Astrocyte (in vitro differentiated cells and primary cell): ENCODE results near the gene SMIM14. TPM values are rescaled to one million over a fixed set of nuclear protein-coding genes. Genes with fewer than 3 reads are reported as not detected.

Experiments used
- DNase-seq: peaks from one replicate; pipeline ENCODE4 v3.0.0-alpha.2; 2010; ENCODE audit warnings: low read depth
- FAIRE-seq: peaks from 2 replicates; lab custom pipeline; 2011; peaks lifted over from hg19 to GRCh38; lab: Jason Lieb, UNC
- H2AFZ ChIP-seq: 2 replicates; pipeline ENCODE4 v1.6.0; 2012; ENCODE audit warnings: low read depth, low read length, inconsistent platforms
- H3K27ac ChIP-seq: 2 replicates; pipeline ENCODE4 v1.5.1; 2011; ENCODE audit warnings: low read depth, low read length, inconsistent platforms
- H3K27me3 ChIP-seq: 2 replicates; pipeline ENCODE4 v1.6.0; 2011; ENCODE audit warnings: low read length, inconsistent platforms; ENCODE audit not compliant: insufficient read depth
- H3K36me3 ChIP-seq: 2 replicates; pipeline ENCODE4 v1.5.1; 2011; ENCODE audit warnings: low read length, inconsistent platforms; ENCODE audit not compliant: insufficient read depth
- H3K4me1 ChIP-seq: 2 replicates; pipeline ENCODE4 v1.5.1; 2011; ENCODE audit warnings: low read length, inconsistent platforms; ENCODE audit not compliant: insufficient read depth
- H3K4me2 ChIP-seq: 2 replicates; pipeline ENCODE4 v1.6.0; 2012; ENCODE audit warnings: low read length, inconsistent platforms
- H3K4me3 ChIP-seq: 2 replicates; pipeline ENCODE4 v1.5.1; 2011; ENCODE audit warnings: low read depth, mild to moderate bottlenecking, low read length, inconsistent platforms; ENCODE audit not compliant: insufficient read depth
- H3K79me2 ChIP-seq: 2 replicates; pipeline ENCODE4 v1.6.0; 2012; ENCODE audit warnings: mild to moderate bottlenecking, low read length, inconsistent platforms; ENCODE audit not compliant: insufficient read depth
- H3K9ac ChIP-seq: 2 replicates; pipeline ENCODE4 v1.6.0; 2012; ENCODE audit warnings: mild to moderate bottlenecking, low read length, inconsistent platforms
- H3K9me3 ChIP-seq: 2 replicates; pipeline ENCODE4 v1.5.1; 2012; ENCODE audit warnings: low read depth, mild to moderate bottlenecking, low read length, inconsistent platforms; ENCODE audit not compliant: insufficient read depth
- H4K20me1 ChIP-seq: 2 replicates; pipeline ENCODE4 v1.6.0; 2012; ENCODE audit warnings: low read length, inconsistent platforms; ENCODE audit not compliant: insufficient read depth
- H3K27ac Mint-ChIP-seq: one replicate; pipeline ENCODE4 v1.8.0; 2021; ENCODE audit warnings: mild to moderate bottlenecking, mixed read lengths; ENCODE audit not compliant: unreplicated experiment
- H3K27me3 Mint-ChIP-seq: one replicate; pipeline ENCODE4 v1.8.0; 2021; ENCODE audit warnings: low read depth, mixed read lengths; ENCODE audit not compliant: unreplicated experiment
- H3K36me3 Mint-ChIP-seq: one replicate; pipeline ENCODE4 v1.8.0; 2021; ENCODE audit warnings: low read depth, mixed read lengths; ENCODE audit not compliant: unreplicated experiment
- H3K4me1 Mint-ChIP-seq: one replicate; pipeline ENCODE4 v1.8.0; 2021; ENCODE audit warnings: low read depth, mixed read lengths; ENCODE audit not compliant: unreplicated experiment
- H3K4me3 Mint-ChIP-seq: one replicate; pipeline ENCODE4 v1.8.0; 2021; ENCODE audit warnings: mild to moderate bottlenecking, moderate library complexity, mixed read lengths; ENCODE audit not compliant: unreplicated experiment
- H3K9me3 Mint-ChIP-seq: one replicate; pipeline ENCODE4 v1.8.0; 2021; ENCODE audit warnings: mild to moderate bottlenecking, mixed read lengths; ENCODE audit not compliant: unreplicated experiment
- EZH2 ChIP-seq: IDR thresholded peaks from 2 replicates; pipeline ENCODE4 v1.6.1; 2012; ENCODE audit warnings: mild to moderate bottlenecking, low read length, inconsistent platforms; ENCODE audit not compliant: insufficient read depth
- total RNA-seq: library from RNA; stranded (reverse); gene quantifications from 2 replicates; pipeline ENCODE4 v1.2.1, GENCODE V29; 2021
- TF ChIP-seq, protein P1 (sequence below): IDR thresholded peaks from 2 replicates; pipeline ENCODE4 v1.5.1; 2011; ENCODE audit warnings: low read depth, mild to moderate bottlenecking, inconsistent platforms, low read length, moderate library complexity; ENCODE audit not compliant: insufficient read depth

SMIM14 gene
- total RNA-seq, 1 donor from 2014 or later, result 28.3 TPM

DNA sequence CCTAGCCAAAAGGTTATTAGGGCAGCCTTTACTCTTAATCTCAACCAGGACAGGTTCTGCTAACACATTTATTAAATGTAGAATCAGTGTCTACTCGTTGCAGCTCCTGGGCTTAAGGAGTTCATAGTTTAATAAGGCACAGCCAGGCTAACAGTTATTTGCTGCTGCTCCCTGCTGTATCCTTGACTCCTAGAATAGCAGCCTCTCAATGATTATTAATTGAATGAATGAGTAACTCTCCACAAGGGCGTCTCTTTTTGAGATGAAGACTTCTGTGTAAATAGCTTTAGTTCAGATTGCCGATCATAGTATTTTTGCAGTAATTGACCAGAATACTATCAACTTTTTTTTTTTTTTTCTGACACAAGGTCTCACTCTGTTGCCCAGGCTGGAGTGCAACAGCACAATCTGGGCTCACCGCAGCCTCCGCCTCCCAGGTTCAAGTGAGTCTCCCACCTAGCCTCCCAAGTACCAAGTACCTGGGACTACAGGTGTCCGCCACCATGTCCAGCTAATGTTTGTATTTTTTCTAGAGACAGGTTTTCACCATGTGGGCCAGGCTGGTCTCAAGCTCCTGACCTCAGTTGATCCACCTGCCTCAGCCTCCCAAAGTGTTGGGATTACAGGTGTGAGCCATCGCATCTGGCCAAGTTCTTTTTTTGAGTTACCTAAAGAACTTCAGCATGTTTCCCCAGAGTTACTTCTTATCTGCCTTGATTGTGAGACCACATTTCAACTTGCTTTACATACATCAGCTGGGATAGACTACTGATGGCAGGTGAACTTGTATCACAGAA, 114.3 kb downstream of the SMIM14 start:
- Mint-ChIP-seq H3K4me3 (peak overlapping the region; percentile 100), H3K36me3 (no peaks in the 10 kb centered on the region), H3K27me3 (no peaks in the 10 kb centered on the region), H3K27ac (no peak overlapping the region), H3K9me3 (no peaks in the 10 kb centered on the region), H3K4me1 (peaks cover 22% of the 10 kb centered on the region)
- H3K4me3 ChIP-seq, result peak overlapping the region; percentile 40
- no peak overlapping the region for H2AFZ ChIP-seq
- no peaks in the 10 kb centered on the region for H3K36me3 ChIP-seq
- FAIRE-seq (no peak), DNase-seq (no peak)
- peaks cover 29% of the 10 kb centered on the region for H4K20me1 ChIP-seq
- H3K27ac ChIP-seq, result peak overlapping the region; percentile 16
- peak overlapping the region; percentile 86 for H3K4me2 ChIP-seq
- peaks cover 89% of the 10 kb centered on the region for H3K79me2 ChIP-seq
- peaks cover 35% of the 10 kb centered on the region for H3K4me1 ChIP-seq
- no peaks in the 10 kb centered on the region for H3K27me3 ChIP-seq
- H3K9ac ChIP-seq, result peak overlapping the region; percentile 37
- no peaks in the 10 kb centered on the region for H3K9me3 ChIP-seq
- no peak for TF ChIP-seq EZH2
- TF ChIP-seq, protein P1, sequence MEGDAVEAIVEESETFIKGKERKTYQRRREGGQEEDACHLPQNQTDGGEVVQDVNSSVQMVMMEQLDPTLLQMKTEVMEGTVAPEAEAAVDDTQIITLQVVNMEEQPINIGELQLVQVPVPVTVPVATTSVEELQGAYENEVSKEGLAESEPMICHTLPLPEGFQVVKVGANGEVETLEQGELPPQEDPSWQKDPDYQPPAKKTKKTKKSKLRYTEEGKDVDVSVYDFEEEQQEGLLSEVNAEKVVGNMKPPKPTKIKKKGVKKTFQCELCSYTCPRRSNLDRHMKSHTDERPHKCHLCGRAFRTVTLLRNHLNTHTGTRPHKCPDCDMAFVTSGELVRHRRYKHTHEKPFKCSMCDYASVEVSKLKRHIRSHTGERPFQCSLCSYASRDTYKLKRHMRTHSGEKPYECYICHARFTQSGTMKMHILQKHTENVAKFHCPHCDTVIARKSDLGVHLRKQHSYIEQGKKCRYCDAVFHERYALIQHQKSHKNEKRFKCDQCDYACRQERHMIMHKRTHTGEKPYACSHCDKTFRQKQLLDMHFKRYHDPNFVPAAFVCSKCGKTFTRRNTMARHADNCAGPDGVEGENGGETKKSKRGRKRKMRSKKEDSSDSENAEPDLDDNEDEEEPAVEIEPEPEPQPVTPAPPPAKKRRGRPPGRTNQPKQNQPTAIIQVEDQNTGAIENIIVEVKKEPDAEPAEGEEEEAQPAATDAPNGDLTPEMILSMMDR, result no peak

DNA sequence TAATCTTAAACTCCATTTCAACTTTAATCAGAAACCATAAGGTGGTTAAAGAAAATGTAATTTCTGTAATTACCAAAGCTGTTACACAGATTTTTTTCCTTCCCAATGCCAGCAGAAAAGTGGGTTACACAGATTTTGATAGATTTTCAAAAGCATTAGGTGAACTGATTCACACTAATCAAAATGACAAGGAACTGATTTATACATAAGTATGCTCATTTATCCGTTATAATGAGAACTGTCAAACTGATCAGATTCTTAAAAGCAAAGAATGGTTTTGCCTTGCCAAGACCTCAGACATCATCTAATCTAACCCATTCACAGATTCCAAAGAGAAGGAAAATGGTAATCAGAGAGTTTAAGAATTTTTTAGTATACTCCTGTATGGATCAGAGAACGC, 116.6 kb downstream of the SMIM14 start:
- H3K4me1 Mint-ChIP-seq, result peaks cover 22% of the 10 kb centered on the region
- Histone ChIP-seq H3K79me2 (peaks cover 96% of the 10 kb centered on the region), H4K20me1 (peaks cover 43% of the 10 kb centered on the region), H3K27me3 (no peaks in the 10 kb centered on the region), H3K4me1 (peaks cover 33% of the 10 kb centered on the region), H3K4me3 (peak overlapping the region; percentile 14), H2AFZ (no peak overlapping the region), H3K36me3 (peaks cover 17% of the 10 kb centered on the region), H3K9me3 (no peaks in the 10 kb centered on the region), H3K27ac (peak overlapping the region; percentile 90), H3K9ac (peak overlapping the region; percentile 72), H3K4me2 (peak overlapping the region; percentile 74)
- no peaks in the 10 kb centered on the region for H3K36me3 Mint-ChIP-seq
- H3K27ac Mint-ChIP-seq, result peak overlapping the region; percentile 41
- DNase-seq (no peak), FAIRE-seq (no peak)
- TF ChIP-seq EZH2, result no peak
- H3K27me3 Mint-ChIP-seq, result no peaks in the 10 kb centered on the region
- no peaks in the 10 kb centered on the region for H3K9me3 Mint-ChIP-seq
- peak overlapping the region; percentile 5 for H3K4me3 Mint-ChIP-seq

DNA sequence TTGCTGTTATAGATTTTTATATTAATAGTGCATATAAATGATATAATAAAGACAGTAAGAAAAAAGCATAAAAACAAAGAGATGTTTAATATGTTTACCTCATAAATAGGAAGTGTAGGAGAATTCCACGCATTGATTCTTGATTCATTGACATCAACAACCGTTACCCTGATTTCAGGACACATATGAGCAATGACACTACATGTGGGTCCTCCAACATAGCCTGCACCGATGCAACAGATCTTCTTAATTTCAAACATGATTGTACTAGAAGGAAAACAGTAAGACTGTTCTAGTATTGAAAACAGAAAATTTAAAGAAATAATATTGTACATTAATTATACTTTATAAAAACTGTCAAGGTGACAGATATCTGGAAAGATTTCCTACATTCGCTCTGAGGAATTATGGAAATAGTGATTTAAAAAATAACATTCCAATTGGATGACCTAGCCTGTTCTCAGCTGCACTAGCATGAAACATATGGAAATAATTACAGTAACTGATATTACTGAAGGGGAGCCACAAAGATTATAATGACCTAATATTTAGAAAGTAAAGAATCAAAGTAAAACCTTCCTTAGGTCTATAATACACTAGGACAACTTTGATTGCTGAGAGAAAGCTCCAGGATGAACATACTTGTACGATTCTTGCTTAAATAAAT, 117.3 kb downstream of the SMIM14 start:
- Histone ChIP-seq H4K20me1 (peaks cover 44% of the 10 kb centered on the region), H3K4me1 (peaks cover 33% of the 10 kb centered on the region), H3K27ac (peak overlapping the region; percentile 90), H3K27me3 (no peaks in the 10 kb centered on the region), H3K4me3 (peak overlapping the region; percentile 14), H3K36me3 (peaks cover 19% of the 10 kb centered on the region), H3K9me3 (no peaks in the 10 kb centered on the region), H3K4me2 (peak overlapping the region; percentile 74), H3K9ac (peak overlapping the region; percentile 72), H2AFZ (no peak overlapping the region), H3K79me2 (peaks cover 95% of the 10 kb centered on the region)
- TF ChIP-seq EZH2, result no peak
- TF ChIP-seq, protein P1, result no peak
- Mint-ChIP-seq H3K27ac (peak overlapping the region; percentile 55), H3K36me3 (peaks cover 1% of the 10 kb centered on the region), H3K4me1 (peaks cover 22% of the 10 kb centered on the region), H3K4me3 (no peak overlapping the region), H3K27me3 (no peaks in the 10 kb centered on the region), H3K9me3 (no peaks in the 10 kb centered on the region)
- FAIRE-seq (no peak), DNase-seq (peak; percentile 62)
